Ovary (tissue), 3 donors: ENCODE data around the gene ASB11.

Experiments
- EP300 ChIP-seq: sonication (generic); formaldehyde crosslinking; IDR thresholded peaks from one replicate; pipeline ENCODE4 v1.6.1; 2017; ENCODE audit warnings: antibody characterized with exemption
- POLR2A ChIP-seq: fragments of 450-650 bp; IDR thresholded peaks from one replicate; pipeline ENCODE4 v1.6.1; 2017; ENCODE audit warnings: antibody characterized with exemption, mild to moderate bottlenecking, moderate library complexity
- TF ChIP-seq, protein P1 (sequence below), 3 donors: fragments of 450-650 bp in 2 of 3; fragments of 200-600 bp in 1 of 3; IDR thresholded peaks; one replicate each; pipeline versions ENCODE4 v1.5.1 to v1.8.0; 2016 to 2022; ENCODE audit warnings: antibody characterized with exemption in 3 of 3, mild to moderate bottlenecking in 1 of 3
- donor health status: DM: no; HTN: no; CAD: no.

DNA sequence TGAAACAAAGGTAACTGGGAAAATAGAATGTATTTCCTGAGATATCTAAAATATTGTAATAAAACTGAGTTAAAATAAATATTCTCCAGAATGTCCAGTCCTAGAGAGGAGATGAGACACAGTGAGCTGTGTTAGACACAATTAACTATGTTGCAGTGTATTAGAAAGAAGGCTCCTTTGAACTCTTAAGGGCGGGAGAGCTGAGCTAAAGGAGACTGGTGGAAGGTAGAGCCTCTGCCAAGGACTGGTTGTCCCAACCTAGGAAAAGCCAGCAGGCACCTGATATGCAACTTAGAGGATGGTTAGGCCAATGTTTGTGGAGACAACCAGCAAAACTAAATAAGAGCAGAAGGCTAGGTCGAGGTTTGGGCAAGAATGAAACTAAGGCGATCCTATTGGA lies 4.3 kb downstream of the ASB11 start:
- TF ChIP-seq, protein P1, sequence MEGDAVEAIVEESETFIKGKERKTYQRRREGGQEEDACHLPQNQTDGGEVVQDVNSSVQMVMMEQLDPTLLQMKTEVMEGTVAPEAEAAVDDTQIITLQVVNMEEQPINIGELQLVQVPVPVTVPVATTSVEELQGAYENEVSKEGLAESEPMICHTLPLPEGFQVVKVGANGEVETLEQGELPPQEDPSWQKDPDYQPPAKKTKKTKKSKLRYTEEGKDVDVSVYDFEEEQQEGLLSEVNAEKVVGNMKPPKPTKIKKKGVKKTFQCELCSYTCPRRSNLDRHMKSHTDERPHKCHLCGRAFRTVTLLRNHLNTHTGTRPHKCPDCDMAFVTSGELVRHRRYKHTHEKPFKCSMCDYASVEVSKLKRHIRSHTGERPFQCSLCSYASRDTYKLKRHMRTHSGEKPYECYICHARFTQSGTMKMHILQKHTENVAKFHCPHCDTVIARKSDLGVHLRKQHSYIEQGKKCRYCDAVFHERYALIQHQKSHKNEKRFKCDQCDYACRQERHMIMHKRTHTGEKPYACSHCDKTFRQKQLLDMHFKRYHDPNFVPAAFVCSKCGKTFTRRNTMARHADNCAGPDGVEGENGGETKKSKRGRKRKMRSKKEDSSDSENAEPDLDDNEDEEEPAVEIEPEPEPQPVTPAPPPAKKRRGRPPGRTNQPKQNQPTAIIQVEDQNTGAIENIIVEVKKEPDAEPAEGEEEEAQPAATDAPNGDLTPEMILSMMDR (IDR thresholded peaks at IDR 0.05): no peak
- TF ChIP-seq POLR2A (no peak), EP300 (no peak)
